ENCODE data around the gene ZNF660.
A peak's percentile ranks its signal among the peaks of the same experiment; 100 is the strongest.
"Not testable (repeated sequence)": the region's sequence is repeated elsewhere in the genome, so short reads cannot be mapped to it uniquely, and the experiment has no call there.

ZNF660 gene

GRCh38 chr3:44584646-44585501 lies at the start of gene ZNF660:
ZNF660 (plus strand) TSS chr3:44584964; CDS start chr3:44594194, 9,230 bp downstream.
- DNase-seq (ENCODE audit: low read depth in 3 of 3), result no peak

- DNase-seq (ENCODE audit: low read depth in 3 of 3), result no peak
Observed at GRCh38 chr3:44535364-44535763, 49.4 kb upstream of the ZNF660 start.

- not testable (repeated sequence) for DNase-seq (ENCODE audit: low read depth in 3 of 3)
Observed at GRCh38 chr3:44544811-44545210, 40.0 kb upstream of the ZNF660 start.

- DNase-seq (ENCODE audit: low read depth in 3 of 3), result peak; percentile 10 to 36 (median 31)
Observed at GRCh38 chr3:44554626-44555592, 29.9 kb upstream of the ZNF660 start, which contains the start of gene ZKSCAN7. ZKSCAN7 (plus strand) TSS chr3:44555193; CDS start chr3:44557048, 1,855 bp downstream.

- DNase-seq (ENCODE audit: low read depth in 3 of 3), result no peak
Observed at GRCh38 chr3:44555723-44556122, 29.0 kb upstream of the ZNF660 start.

- no peak for DNase-seq (ENCODE audit: low read depth in 3 of 3)
Observed at GRCh38 chr3:44557074-44557473, 27.7 kb upstream of the ZNF660 start.

GRCh38 chr3:44561076-44561475 lies 23.7 kb upstream of the ZNF660 start:
- DNase-seq (ENCODE audit: low read depth in 3 of 3), result no peak

GRCh38 chr3:44562147-44562546 lies 22.6 kb upstream of the ZNF660 start:
- DNase-seq (ENCODE audit: low read depth in 3 of 3), result no peak

GRCh38 chr3:44568561-44568960 lies 16.2 kb upstream of the ZNF660 start:
- DNase-seq (ENCODE audit: low read depth in 3 of 3), result no peak

- no peak for DNase-seq (ENCODE audit: low read depth in 3 of 3)
Observed at GRCh38 chr3:44571024-44571423, 13.7 kb upstream of the ZNF660 start.

GRCh38 chr3:44576613-44577012 lies 8.2 kb upstream of the ZNF660 start:
- DNase-seq (ENCODE audit: low read depth in 3 of 3), result no peak

GRCh38 chr3:44577354-44577952 lies 7.3 kb upstream of the ZNF660 start:
- DNase-seq (ENCODE audit: low read depth in 3 of 3), result not testable (repeated sequence)

- DNase-seq (ENCODE audit: low read depth in 3 of 3), result not testable (repeated sequence)
Observed at GRCh38 chr3:44578316-44578715, 6.4 kb upstream of the ZNF660 start.

GRCh38 chr3:44578924-44579515 lies 5.7 kb upstream of the ZNF660 start:
- DNase-seq (ENCODE audit: low read depth in 3 of 3), result not testable (repeated sequence)

- not testable (repeated sequence) for DNase-seq (ENCODE audit: low read depth in 3 of 3)
Observed at GRCh38 chr3:44579749-44580148, 5.0 kb upstream of the ZNF660 start.

- DNase-seq (ENCODE audit: low read depth in 3 of 3), result not testable (repeated sequence)
Observed at GRCh38 chr3:44580971-44581370, 3.8 kb upstream of the ZNF660 start.

GRCh38 chr3:44596621-44597020 lies 11.9 kb downstream of the ZNF660 start:
- DNase-seq (ENCODE audit: low read depth in 3 of 3), result no peak

- no peak for DNase-seq (ENCODE audit: low read depth in 3 of 3)
Observed at GRCh38 chr3:44601749-44602148, 17.0 kb downstream of the ZNF660 start.

- no peak for DNase-seq (ENCODE audit: low read depth in 3 of 3)
Observed at GRCh38 chr3:44612678-44613077, 27.9 kb downstream of the ZNF660 start.

GRCh38 chr3:44624749-44625480 lies 40.2 kb downstream of the ZNF660 start, which contains the start of gene ZNF197:
ZNF197 (plus strand) TSS chr3:44625036; CDS start chr3:44629155, 4,119 bp downstream.
- peak; percentile 38 to 55 (median 46) for DNase-seq (ENCODE audit: low read depth in 3 of 3)

- no peak for DNase-seq (ENCODE audit: low read depth in 3 of 3)
Observed at GRCh38 chr3:44628716-44629115, 44.0 kb downstream of the ZNF660 start.
